Stimulated activated CD8-positive, alpha-beta memory T cell treated with anti-CD3 and anti-CD28 coated beads, Interleukin-15, amount 100 ng/mL, for 1 hour (primary cell): ENCODE results near the gene MAPK8IP3.

Experiments
- DNase-seq: peaks from one replicate; pipeline ENCODE4 v3.0.0-alpha.2; 2020; ENCODE audit warnings: low read depth

MAPK8IP3 gene

GRCh38 chr16:1705688-1706385, at the start of gene MAPK8IP3:
Gene MAPK8IP3 (plus strand): TSS chr16:1706195. CDS start chr16:1706340, 145 bp downstream.
- peak; percentile 87 for DNase-seq

- no peak for DNase-seq
These were observed 49.0 kb upstream of the MAPK8IP3 start for GRCh38 chr16:1656808-1657617.

- DNase-seq = no peak
These were observed 48.2 kb upstream of the MAPK8IP3 start for GRCh38 chr16:1657841-1658240.

GRCh38 chr16:1659031-1659430, 47.0 kb upstream of the MAPK8IP3 start:
- DNase-seq = no peak

GRCh38 chr16:1661826-1662225, 44.2 kb upstream of the MAPK8IP3 start:
- DNase-seq = no peak

GRCh38 chr16:1662543-1662942, 43.5 kb upstream of the MAPK8IP3 start:
- DNase-seq = no peak

- no peak for DNase-seq
These were observed 40.2 kb upstream of the MAPK8IP3 start for GRCh38 chr16:1665829-1666228.

GRCh38 chr16:1666316-1666715, 39.7 kb upstream of the MAPK8IP3 start:
- DNase-seq = no peak

- no peak for DNase-seq
These were observed 38.7 kb upstream of the MAPK8IP3 start for GRCh38 chr16:1667271-1667670.

GRCh38 chr16:1667916-1668315, 38.1 kb upstream of the MAPK8IP3 start:
- no peak for DNase-seq

GRCh38 chr16:1668612-1669319, 37.2 kb upstream of the MAPK8IP3 start:
- no peak for DNase-seq

- DNase-seq = no peak
These were observed 36.3 kb upstream of the MAPK8IP3 start for GRCh38 chr16:1669698-1670097.

GRCh38 chr16:1670371-1670770, 35.6 kb upstream of the MAPK8IP3 start:
- no peak for DNase-seq

GRCh38 chr16:1670866-1671265, 35.1 kb upstream of the MAPK8IP3 start:
- DNase-seq = no peak

GRCh38 chr16:1673424-1674151, 32.4 kb upstream of the MAPK8IP3 start:
- no peak for DNase-seq

- DNase-seq = no peak
These were observed 31.7 kb upstream of the MAPK8IP3 start for GRCh38 chr16:1674306-1674705.

- DNase-seq = no peak
These were observed 31.0 kb upstream of the MAPK8IP3 start for GRCh38 chr16:1674751-1675664.

GRCh38 chr16:1676661-1677060, 29.3 kb upstream of the MAPK8IP3 start:
- no peak for DNase-seq

- DNase-seq = no peak
These were observed 28.7 kb upstream of the MAPK8IP3 start for GRCh38 chr16:1677339-1677738.

- peak; percentile 85 for DNase-seq
These were observed 28.0 kb upstream of the MAPK8IP3 start, which contains the start of gene JPT2 for GRCh38 chr16:1677942-1678499. Gene JPT2 (plus strand): TSS chr16:1678279. CDS start chr16:1678313, 34 bp downstream.
